Loucy (cell line): ENCODE measurements around the gene ZNF786.

Experiments used
- CTCF ChIP-seq: fragments of 200-600 bp; sonication (generic); conservative IDR thresholded peaks from 2 replicates; pipeline ENCODE4 v1.5.1; 2014; ENCODE audit warnings: mild to moderate bottlenecking, antibody characterized with exemption, low read length
- EZH2phosphoT487 ChIP-seq: fragments of 200-600 bp; IDR thresholded peaks from 2 replicates; pipeline ENCODE4 v1.6.1; 2018; ENCODE audit warnings: antibody characterized with exemption, mild to moderate bottlenecking, moderate library complexity, borderline replicate concordance

GRCh38 chr7:149074116-149074885, 16.2 kb downstream of the ZNF786 start:
- TF ChIP-seq CTCF (no peak), EZH2phosphoT487 (no peak)
